Endothelial cell of umbilical vein (primary cell): ENCODE data around the gene NODAL. TPM values are rescaled to one million over a fixed set of nuclear protein-coding genes. Genes with fewer than 3 reads are reported as not detected.

Source experiments
- BruUV-seq: library from RNA; stranded (reverse); fragments of 400-500 nt; replicated peaks from 2 replicates; lab custom pipeline; 2021; lab: Mats Ljungman, UMichigan
- CTCF ChIA-PET: fragments of 300-600, 350-600 bp; sonication (Branson Sonifier 250); formaldehyde crosslinking; loops from one replicate; lab custom pipeline; 2021; ENCODE audit warnings: antibody characterized with exemption, inconsistent platforms; lab: Charles Lee
- POLR2A ChIA-PET: fragments of 300-600, 350-600 bp; sonication (Branson Sonifier 250); formaldehyde crosslinking; loops from one replicate; lab custom pipeline; 2021; ENCODE audit warnings: antibody characterized with exemption, inconsistent platforms; lab: Charles Lee
- DNase-seq: peaks from one replicate; pipeline ENCODE4 v3.0.0-alpha.2; 2011; ENCODE audit warnings: low read depth, low spot score
- FAIRE-seq: peaks from 2 replicates; lab custom pipeline; 2011; peaks lifted over from hg19 to GRCh38; lab: Jason Lieb, UNC
- H2AFZ ChIP-seq: 2 replicates; pipeline ENCODE4 v1.6.0; 2012; ENCODE audit warnings: low read depth, low read length, control low read depth, inconsistent platforms
- H3K27ac ChIP-seq: 2 replicates; pipeline ENCODE4 v1.5.1; 2011; ENCODE audit warnings: low read depth, mild to moderate bottlenecking, control low read depth, low read length, moderate library complexity; ENCODE audit not compliant: insufficient read depth
- H3K27me3 ChIP-seq, 2 experiments: 2 replicates each; pipeline versions ENCODE4 v1.6.0 to v1.6.1; 2011; ENCODE audit warnings: low read length in 2 of 2, mixed read lengths in 1 of 2; ENCODE audit not compliant: control insufficient read depth in 2 of 2, insufficient read depth in 2 of 2
- H3K36me3 ChIP-seq, 2 experiments: 2 replicates in 1 of 2; 3 replicates in 1 of 2; pipeline ENCODE4 v1.5.1; 2011; ENCODE audit warnings: low read length in 2 of 2, mild to moderate bottlenecking in 1 of 2, moderate library complexity in 1 of 2; ENCODE audit not compliant: control insufficient read depth in 2 of 2, insufficient read depth in 2 of 2; ENCODE audit errors: extremely low read depth in 1 of 2
- H3K4me1 ChIP-seq: 3 replicates; pipeline ENCODE4 v1.5.1; 2011; ENCODE audit warnings: mild to moderate bottlenecking, low read length; ENCODE audit not compliant: control insufficient read depth, insufficient read depth; ENCODE audit errors: extremely low read depth
- H3K4me2 ChIP-seq: 2 replicates; pipeline ENCODE4 v1.6.1; 2011; ENCODE audit warnings: low read length, control low read depth, mixed read lengths; ENCODE audit not compliant: insufficient read depth
- H3K4me3 ChIP-seq, 3 experiments: fragments of 200-600 bp in 1 of 3; sonication (generic), shearing (Covaris generic) in 1 of 3; replicated peaks in 1 of 3; 2 replicates each; pipeline ENCODE4 v1.5.1; 2011 to 2016; ENCODE audit warnings: control low read depth in 3 of 3, low read length in 3 of 3, mild to moderate bottlenecking in 2 of 3, inconsistent platforms in 1 of 3, low read depth in 1 of 3, moderate library complexity in 1 of 3; ENCODE audit not compliant: insufficient read depth in 1 of 3
- H3K79me2 ChIP-seq: 2 replicates; pipeline ENCODE4 v1.6.0; 2012; ENCODE audit warnings: low read length, inconsistent platforms; ENCODE audit not compliant: control insufficient read depth, insufficient read depth
- H3K9ac ChIP-seq: replicated peaks from 2 replicates; pipeline ENCODE3; 2011; ENCODE audit warnings: low read length, control low read depth; ENCODE audit not compliant: insufficient read depth; ENCODE audit errors: extremely low read depth
- H3K9me1 ChIP-seq: replicated peaks from 3 replicates; pipeline ENCODE4 v1.6.0; 2011; ENCODE audit warnings: mild to moderate bottlenecking, low read length; ENCODE audit not compliant: control insufficient read depth, insufficient read depth; ENCODE audit errors: extremely low read depth
- H3K9me3 ChIP-seq: replicated peaks from 2 replicates; pipeline ENCODE4 v1.5.1; 2012; ENCODE audit warnings: low read length, inconsistent platforms; ENCODE audit not compliant: control insufficient read depth, insufficient read depth
- H4K20me1 ChIP-seq: replicated peaks from 2 replicates; pipeline ENCODE3; 2011; ENCODE audit warnings: mild to moderate bottlenecking, low read length; ENCODE audit not compliant: control insufficient read depth, insufficient read depth; ENCODE audit errors: extremely low read depth
- EZH2 ChIP-seq: IDR thresholded peaks from 2 replicates; pipeline ENCODE4 v1.6.1; 2012; ENCODE audit warnings: borderline replicate concordance, low read depth, mild to moderate bottlenecking, moderate library complexity, low read length, inconsistent platforms; ENCODE audit not compliant: severe bottlenecking
- FOS ChIP-seq: IDR thresholded peaks from 2 replicates; pipeline ENCODE4 v1.6.1; 2011; ENCODE audit warnings: mild to moderate bottlenecking, low read length, moderate library complexity, borderline replicate concordance; ENCODE audit not compliant: insufficient read depth
- GATA2 ChIP-seq: IDR thresholded peaks from 2 replicates; pipeline ENCODE4 v1.7.0; 2011; ENCODE audit warnings: low read depth, mild to moderate bottlenecking, moderate library complexity, mixed read lengths, low read length; ENCODE audit not compliant: insufficient read length, insufficient read depth
- JUN ChIP-seq: IDR thresholded peaks from 2 replicates; pipeline ENCODE4 v1.6.1; 2011; ENCODE audit warnings: borderline replicate concordance, low read depth; ENCODE audit not compliant: insufficient read length, insufficient read depth
- MYC ChIP-seq: IDR thresholded peaks from one replicate; pipeline ENCODE4 v1.6.1; 2011; ENCODE audit warnings: mild to moderate bottlenecking, low read depth, low read length
- POLR2A ChIP-seq: IDR thresholded peaks from 2 replicates; pipeline ENCODE4 v1.6.1; 2012; ENCODE audit warnings: low read depth, mild to moderate bottlenecking, control low read depth, low read length
- POLR2AphosphoS5 ChIP-seq: IDR thresholded peaks from 2 replicates; pipeline ENCODE4 v1.6.1; 2012; ENCODE audit warnings: low read depth, mild to moderate bottlenecking, control low read depth, low read length, moderate library complexity; ENCODE audit not compliant: insufficient read depth
- dilution Hi-C: fragments of 300-500 bp; cut with MboI; formaldehyde crosslinking; loops from one replicate; pipeline ENCODE4 v1.15.0; 2019; ENCODE audit warnings: low sequenced_read_pairs; ENCODE audit not compliant: extremely low pct_ligation_motif_present
- intact Hi-C: fragments of 100-400 bp; cut with micrococcal nuclease; formaldehyde crosslinking; loops from one replicate; pipeline ENCODE4 v1.10.0; 2022
- polyA plus RNA-seq, 4 experiments: library from polyadenylated mRNA; depleted of rRNA in 3 of 4; stranded (reverse) in 3 of 4; unstranded in 1 of 4; fragments of >200 nt; gene quantifications; 2 replicates each; pipeline versions ENCODE4 v1.2.1 to v1.2.3, GENCODE V29; 2011 to 2012; ENCODE audit warnings: missing spikeins in 1 of 4
- total RNA-seq: library from RNA; stranded (reverse); gene quantifications from 2 replicates; pipeline ENCODE4 v1.2.3, GENCODE V29; 2021
- TF ChIP-seq, protein P1 (sequence below), 2 donors: IDR thresholded peaks; 1 replicate in 1 of 2; 2 replicates in 1 of 2; pipeline ENCODE4 v1.5.1; 2011; ENCODE audit warnings: low read length in 2 of 2, mild to moderate bottlenecking in 2 of 2, moderate library complexity in 2 of 2, control low read depth in 1 of 2, inconsistent platforms in 1 of 2, low read depth in 1 of 2; ENCODE audit not compliant: insufficient read depth in 1 of 2; ENCODE audit errors: extremely low read depth in 1 of 2
- TF ChIP-seq, protein P2 (sequence below): IDR thresholded peaks from 2 replicates; pipeline ENCODE4 v1.6.1; 2011; ENCODE audit not compliant: insufficient read depth, insufficient read length

The NODAL gene
- total and polyA plus RNA-seq, 2 donors (not counting 3 experiments of a cell fraction or from before 2014, with no cell fraction given) = not detected

GRCh38 chr10:70448236-70448635 lies 6.8 kb upstream of the NODAL start:
- H3K4me3 ChIP-seq = no peak overlapping the region
- H3K9me3 ChIP-seq = no peaks in the 10 kb centered on the region
- no peaks in the 10 kb centered on the region for H3K4me1 ChIP-seq
- FAIRE-seq (no peak), DNase-seq (no peak)
- ChIA-PET POLR2A (no interaction called here), CTCF (interaction anchor here (0.8 kb wide), 1 partner anchor 227 kb away, joined by 3 read pairs; no protein-coding TSS in a partner anchor)
- dilution Hi-C loops = no loop called here
- H3K27me3 ChIP-seq = peaks cover 3 to 4% of the 10 kb centered on the region in 2 experiments
- no peaks in the 10 kb centered on the region for H3K79me2 ChIP-seq
- H3K9ac ChIP-seq = no peak overlapping the region
- no TSS peak for BruUV-seq
- no peak overlapping the region for H2AFZ ChIP-seq
- no peak overlapping the region for H3K27ac ChIP-seq
- H3K4me2 ChIP-seq = no peak overlapping the region
- no peaks in the 10 kb centered on the region for H3K9me1 ChIP-seq
- H3K36me3 ChIP-seq = no peaks in the 10 kb centered on the region
- TF ChIP-seq POLR2A (no peak), GATA2 (no peak), EZH2 (no peak), FOS (no peak), MYC (no peak), JUN (no peak), POLR2AphosphoS5 (no peak)
- TF ChIP-seq, protein P1, sequence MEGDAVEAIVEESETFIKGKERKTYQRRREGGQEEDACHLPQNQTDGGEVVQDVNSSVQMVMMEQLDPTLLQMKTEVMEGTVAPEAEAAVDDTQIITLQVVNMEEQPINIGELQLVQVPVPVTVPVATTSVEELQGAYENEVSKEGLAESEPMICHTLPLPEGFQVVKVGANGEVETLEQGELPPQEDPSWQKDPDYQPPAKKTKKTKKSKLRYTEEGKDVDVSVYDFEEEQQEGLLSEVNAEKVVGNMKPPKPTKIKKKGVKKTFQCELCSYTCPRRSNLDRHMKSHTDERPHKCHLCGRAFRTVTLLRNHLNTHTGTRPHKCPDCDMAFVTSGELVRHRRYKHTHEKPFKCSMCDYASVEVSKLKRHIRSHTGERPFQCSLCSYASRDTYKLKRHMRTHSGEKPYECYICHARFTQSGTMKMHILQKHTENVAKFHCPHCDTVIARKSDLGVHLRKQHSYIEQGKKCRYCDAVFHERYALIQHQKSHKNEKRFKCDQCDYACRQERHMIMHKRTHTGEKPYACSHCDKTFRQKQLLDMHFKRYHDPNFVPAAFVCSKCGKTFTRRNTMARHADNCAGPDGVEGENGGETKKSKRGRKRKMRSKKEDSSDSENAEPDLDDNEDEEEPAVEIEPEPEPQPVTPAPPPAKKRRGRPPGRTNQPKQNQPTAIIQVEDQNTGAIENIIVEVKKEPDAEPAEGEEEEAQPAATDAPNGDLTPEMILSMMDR (IDR thresholded peaks at IDR 0.05; ENCODE audit: extremely low read depth in 1 of 2, insufficient read depth in 1 of 2, low read depth in 1 of 2, low read length in 2 of 2) = no peak
- TF ChIP-seq, protein P2, sequence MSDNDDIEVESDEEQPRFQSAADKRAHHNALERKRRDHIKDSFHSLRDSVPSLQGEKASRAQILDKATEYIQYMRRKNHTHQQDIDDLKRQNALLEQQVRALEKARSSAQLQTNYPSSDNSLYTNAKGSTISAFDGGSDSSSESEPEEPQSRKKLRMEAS = no peak
- no peaks in the 10 kb centered on the region for H4K20me1 ChIP-seq
- intact Hi-C loops = no loop called here
